SKM-1 (cell line): ENCODE measurements around the gene CACNB1.

ENCODE experiments used
- DNase-seq: peaks from one replicate; lab custom pipeline; 2025; ENCODE audit not compliant: unreplicated experiment; lab: John Stamatoyannopoulos, UW

CACNB1 gene

GRCh38 chr17:39225959-39226683 is 28.7 kb upstream of the CACNB1 start:
- DNase-seq: no peak

GRCh38 chr17:39225308-39225958 is 28.0 kb upstream of the CACNB1 start, which contains the start of gene STAC2:
TSS of gene STAC2 (minus strand) at chr17:39225945. CDS start at chr17:39225502, 443 bp downstream.
- no peak for DNase-seq

GRCh38 chr17:39224778-39225307 is 27.4 kb upstream of the CACNB1 start:
- DNase-seq: no peak

- no peak for DNase-seq
Measured at GRCh38 chr17:39223907-39224777, 26.7 kb upstream of the CACNB1 start.

GRCh38 chr17:39222866-39223834 is 25.7 kb upstream of the CACNB1 start:
- no peak for DNase-seq

- DNase-seq: no peak
Measured at GRCh38 chr17:39222151-39222550, 24.7 kb upstream of the CACNB1 start.

- DNase-seq: no peak
Measured at GRCh38 chr17:39221572-39221971, 24.1 kb upstream of the CACNB1 start.

GRCh38 chr17:39219647-39220154 is 22.2 kb upstream of the CACNB1 start:
- DNase-seq: no peak

- DNase-seq: no peak
Measured at GRCh38 chr17:39218906-39219305, 21.4 kb upstream of the CACNB1 start.

- DNase-seq: no peak
Measured at GRCh38 chr17:39217734-39218369, 20.4 kb upstream of the CACNB1 start.

- DNase-seq: no peak
Measured at GRCh38 chr17:39213852-39214251, 16.4 kb upstream of the CACNB1 start.

GRCh38 chr17:39212841-39213480 is 15.5 kb upstream of the CACNB1 start:
- DNase-seq: no peak

- no peak for DNase-seq
Measured at GRCh38 chr17:39212195-39212810, 14.8 kb upstream of the CACNB1 start.

GRCh38 chr17:39210093-39210434 is 12.6 kb upstream of the CACNB1 start:
- DNase-seq: no peak

GRCh38 chr17:39209317-39210092 is 12.0 kb upstream of the CACNB1 start:
- no peak for DNase-seq

GRCh38 chr17:39208893-39209292 is 11.4 kb upstream of the CACNB1 start:
- DNase-seq: no peak

- DNase-seq: no peak
Measured at GRCh38 chr17:39208136-39208535, 10.7 kb upstream of the CACNB1 start.

- no peak for DNase-seq
Measured at GRCh38 chr17:39205112-39205526, 7.7 kb upstream of the CACNB1 start.
